GM19452 (cell line): ENCODE results near the gene EGR2.

Source experiments
- ATAC-seq: cut with Tn5 transposase; IDR thresholded peaks from one replicate; pipeline ENCODE4 v1.9.1; 2021; ENCODE audit not compliant: unreplicated experiment

EGR2 gene

DNA sequence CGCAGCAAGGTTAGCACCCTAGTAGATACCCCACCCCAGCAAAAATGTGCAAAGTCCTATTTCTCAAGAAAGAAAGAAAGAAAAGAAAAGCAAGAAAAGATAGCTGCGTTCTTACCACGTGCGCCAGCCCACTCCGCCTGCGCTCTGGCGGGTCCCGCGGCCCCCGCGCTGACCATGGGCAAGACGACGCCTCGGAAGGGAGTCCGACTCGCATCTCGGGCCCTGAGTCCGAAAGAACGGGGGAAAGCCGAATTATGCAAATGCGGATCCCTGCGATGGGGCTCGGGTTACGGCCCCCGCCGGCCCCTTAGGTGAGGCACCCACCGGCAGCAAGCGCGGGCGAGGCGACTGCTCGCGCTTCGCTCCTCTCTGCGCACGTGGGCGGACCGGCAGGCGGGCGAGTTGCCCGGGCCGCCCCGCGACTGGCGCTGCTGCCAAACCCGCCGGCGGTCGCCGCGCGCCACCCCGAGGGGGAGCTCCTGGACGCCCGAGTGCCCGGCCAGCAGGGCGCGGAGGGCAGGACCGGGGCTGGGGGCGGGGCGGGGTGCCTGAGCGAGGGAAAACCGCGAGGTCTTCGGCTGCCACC is 2.4 kb upstream of the EGR2 start:
- ATAC-seq = no peak

DNA sequence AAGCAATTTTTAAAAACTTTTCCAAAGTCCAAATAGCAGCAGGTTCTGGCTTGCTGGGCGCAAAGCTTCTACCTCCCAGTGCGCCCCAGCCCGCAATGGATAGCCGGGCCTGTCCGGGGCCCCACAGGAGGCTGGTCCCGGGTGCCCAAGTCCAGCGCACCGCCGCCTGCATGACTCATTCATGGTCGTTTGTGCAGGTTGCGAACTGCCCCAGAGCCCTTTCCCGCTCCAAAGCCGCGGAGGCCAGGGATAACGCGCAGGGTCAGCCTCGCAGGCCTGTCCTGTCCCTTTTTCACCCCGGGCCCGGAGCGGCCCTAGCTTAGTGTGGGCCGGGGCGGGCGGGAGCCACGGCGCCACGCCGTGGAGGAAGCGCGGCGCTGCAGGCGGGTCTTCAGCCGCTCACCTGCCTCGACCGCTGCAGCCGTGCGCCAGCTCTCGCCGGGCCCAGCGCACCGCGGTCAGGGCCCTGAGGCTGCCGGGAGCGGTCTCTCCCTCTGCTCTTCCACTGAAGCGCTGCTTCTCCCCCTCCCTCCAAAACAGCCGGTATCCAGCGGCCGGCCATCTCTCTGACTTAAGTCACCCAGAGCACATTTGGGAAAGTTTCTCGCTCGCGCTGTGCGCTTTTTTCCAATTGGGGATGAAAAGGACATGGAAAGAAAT is 1.7 kb upstream of the EGR2 start:
- ATAC-seq = peak; percentile 37

DNA sequence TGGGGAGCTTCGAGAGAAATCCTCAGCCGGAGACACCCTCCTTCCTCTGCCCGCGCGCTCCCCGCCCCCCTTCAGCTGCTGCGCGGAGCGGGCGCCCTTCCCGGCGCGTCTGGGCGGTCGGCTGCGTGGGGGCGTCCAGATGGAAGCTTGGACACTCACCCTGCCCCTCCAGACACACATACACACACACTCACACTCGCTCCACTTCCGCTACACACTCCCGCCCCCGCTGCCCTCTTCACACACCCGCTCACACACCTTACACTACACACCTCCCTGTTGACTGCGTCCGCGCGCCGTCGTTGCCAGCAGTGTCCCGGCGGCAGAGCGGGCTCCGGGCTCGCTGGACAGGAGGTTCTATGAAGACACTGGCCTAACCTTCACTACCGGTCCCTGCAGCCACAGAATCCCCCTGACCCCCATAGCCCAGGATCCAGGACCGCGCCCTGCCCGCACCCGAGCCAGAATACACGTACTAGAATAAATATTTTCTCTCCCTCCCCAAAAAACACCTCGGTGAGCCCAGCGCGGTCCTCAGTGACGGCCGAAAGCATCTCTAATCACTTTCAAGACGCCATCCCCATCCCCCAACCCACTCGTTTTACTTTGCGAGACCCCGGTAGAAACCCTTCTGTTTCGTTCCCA is 1.1 kb upstream of the EGR2 start:
- peak; percentile 15 for ATAC-seq

DNA sequence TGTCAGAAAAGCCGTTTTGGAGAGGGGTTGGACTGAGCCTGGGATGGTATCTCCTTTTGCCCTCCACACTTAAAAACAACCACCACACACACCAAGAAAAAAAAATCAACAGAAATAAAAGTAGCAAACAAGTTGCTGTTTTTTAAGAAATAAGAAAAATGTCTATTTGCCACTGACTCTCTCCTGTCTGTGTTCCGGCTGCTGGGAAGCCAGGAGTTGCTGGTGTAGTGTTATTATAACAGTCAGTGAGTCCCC is 163 bp downstream of the EGR2 start:
- ATAC-seq = no peak

DNA sequence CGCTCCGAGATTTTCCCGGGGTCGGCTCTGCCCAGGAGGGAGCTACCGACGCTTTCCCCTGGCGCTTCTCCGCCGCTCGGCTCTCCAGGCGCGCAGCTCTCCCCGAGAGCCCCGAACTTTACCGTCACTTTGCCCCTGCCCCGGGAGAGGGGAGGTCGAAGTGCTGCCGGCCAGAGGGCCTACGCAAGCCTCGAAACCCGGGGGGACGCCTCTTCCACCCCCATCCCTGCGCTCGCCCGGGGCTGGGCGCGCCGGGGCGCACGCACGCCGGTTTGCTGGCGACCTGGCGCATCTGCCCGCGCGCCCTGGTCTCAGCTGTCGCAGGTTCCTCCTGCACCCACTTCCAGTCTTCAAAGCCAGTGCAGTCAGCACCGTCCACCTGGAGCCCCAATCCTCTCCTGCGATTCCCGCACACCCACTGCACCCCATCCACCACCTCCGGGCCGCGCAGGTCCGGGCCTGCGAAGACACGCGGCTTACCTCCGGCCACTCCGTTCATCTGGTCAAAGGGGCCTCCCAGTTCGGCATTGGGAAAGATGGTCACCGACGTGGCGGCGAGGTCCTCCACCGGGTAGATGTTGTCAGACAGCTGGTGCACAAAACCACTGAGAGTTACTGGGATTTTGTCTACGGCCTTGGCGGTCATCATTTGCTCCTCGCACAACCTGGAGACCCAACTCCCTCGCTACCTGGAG is 638 bp downstream of the EGR2 start:
- no peak for ATAC-seq

DNA sequence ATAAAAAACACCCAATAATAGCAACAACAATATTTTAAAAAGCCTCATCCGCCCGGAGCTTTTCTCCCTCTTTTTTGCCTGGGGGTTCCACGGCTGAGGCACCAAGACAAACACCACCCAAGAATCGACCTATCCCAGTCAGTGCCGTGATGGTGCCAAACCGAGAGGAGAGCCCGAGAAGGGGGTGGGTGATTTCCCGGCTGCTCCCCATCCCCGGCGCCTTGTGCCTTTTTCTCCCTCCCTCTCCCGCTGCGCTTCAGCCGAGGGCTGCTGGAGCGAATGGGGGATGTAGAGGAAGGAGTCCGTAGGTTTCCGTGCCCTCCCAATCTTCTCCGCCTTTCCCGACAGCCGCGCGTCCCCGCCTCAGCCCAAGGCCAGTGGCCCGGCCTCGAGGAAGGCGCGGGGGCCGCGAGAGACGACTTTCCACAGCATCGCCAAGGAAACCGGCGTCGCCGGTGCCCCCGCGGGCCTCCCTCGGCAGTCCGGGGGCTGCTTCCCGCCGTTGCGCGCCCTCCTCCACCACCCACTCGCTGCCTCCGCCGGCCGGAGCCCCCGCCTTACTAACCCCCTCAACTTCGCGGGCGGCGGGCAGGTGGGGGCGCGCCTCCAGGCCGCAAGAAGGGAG is 1.3 kb downstream of the EGR2 start:
- ATAC-seq = no peak

DNA sequence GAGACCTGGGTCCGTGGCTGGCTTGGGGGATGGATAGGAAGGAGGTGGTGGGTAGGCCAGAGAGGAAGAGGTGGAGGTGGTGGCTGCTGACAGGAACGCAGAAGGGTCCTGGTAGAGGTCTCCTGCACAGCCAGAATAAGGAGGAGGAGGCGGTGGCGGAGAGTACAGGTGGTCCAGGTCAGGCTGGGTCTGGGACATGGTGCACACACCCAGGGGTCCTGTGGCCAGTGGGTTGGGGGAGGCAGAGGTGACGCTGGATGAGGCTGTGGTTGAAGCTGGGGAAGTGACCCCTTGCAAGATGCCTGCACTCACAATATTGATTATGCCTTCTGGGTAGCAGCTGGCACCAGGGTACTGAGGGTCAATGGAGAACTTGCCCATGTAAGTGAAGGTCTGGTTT is 2.2 kb downstream of the EGR2 start:
- no peak for ATAC-seq

DNA sequence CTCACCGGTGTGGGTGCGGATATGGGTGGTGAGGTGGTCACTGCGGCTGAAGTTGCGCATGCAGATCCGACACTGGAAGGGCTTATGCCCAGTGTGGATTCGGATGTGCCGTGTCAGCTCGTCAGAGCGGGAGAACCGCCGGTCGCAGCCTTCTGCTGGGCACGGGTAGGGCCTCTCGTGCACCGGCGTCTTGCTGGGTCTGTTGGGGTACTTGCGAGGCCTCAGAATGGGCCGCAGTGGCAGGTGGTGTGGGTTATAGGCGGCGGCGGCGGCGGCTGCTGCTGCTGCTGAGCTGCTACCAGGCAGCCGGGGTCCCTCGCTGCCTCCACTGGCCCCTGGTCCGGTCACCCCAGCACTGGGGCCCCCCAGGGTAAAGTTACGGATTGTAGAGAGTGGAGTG is 2.7 kb downstream of the EGR2 start:
- ATAC-seq = no peak

DNA sequence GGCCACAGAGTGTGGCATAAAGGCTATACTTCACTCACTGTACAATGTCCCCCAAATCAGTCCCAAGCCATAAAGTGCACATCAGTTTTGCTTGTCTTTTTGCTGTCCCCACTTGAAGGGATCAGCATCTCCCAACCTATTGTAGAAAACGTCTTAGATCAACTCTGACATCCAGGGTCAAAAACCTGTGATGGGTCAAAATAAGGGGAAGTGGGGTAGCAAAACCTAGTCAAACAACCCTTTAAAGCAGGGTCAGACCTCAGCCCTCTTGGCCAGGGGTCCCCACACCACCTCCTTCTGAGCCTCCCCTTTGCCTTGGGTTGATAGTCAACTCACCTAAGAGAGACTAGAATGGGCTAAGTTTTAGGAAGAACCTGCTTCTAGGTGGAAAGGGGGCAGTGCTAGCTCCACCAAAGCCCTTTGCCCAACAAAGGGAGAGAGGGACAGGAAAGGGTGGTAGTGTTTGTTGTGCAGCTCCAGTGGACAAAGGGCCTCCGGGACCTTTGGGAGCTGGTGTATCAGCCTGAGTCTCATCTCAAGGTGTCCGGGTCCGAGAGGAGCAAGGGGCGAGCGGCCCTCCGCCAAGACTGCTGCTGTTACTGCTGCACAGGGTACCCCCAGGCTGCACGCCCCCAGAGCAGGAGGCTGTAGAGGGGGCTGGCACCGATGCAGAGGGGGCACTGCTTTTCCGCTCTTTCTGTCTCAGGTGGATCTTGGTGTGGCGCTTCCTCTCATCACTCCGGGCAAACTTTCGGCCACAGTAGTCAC is 3.3 kb downstream of the EGR2 start:
- ATAC-seq = no peak

DNA sequence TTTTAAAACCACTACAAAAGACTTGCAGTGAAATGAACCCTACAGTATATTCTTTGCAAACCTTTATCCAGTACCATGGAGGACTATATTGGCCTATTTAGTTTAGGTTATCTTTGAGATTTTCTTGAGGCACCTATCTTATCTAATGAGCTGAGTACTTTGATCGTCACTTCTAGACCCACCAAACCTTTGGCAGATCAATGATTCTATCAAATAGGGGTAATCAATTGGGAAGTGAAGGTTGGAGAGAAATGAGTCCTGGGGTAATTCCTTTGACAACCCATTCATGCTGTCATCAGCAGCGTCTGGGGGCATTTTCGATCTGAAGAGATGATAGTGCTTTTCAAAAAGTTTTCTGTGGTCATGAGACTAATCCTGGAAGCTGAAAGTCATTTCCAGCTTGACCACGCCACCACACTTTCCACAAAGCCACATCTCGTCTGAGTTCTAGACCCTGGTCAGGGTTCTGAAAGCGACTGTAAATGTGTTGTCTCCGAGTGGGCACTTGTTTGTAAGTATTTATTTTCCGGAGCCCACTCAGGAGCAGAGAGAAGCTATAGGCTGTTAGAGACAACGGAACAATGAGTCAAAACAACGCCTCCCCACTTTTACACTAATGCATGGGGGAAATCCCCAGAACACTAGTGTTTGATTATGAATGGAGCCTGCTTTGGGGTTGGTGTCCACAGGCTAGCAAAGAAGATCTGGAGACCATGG is 4.8 kb downstream of the EGR2 start:
- peak; percentile 33 for ATAC-seq

DNA sequence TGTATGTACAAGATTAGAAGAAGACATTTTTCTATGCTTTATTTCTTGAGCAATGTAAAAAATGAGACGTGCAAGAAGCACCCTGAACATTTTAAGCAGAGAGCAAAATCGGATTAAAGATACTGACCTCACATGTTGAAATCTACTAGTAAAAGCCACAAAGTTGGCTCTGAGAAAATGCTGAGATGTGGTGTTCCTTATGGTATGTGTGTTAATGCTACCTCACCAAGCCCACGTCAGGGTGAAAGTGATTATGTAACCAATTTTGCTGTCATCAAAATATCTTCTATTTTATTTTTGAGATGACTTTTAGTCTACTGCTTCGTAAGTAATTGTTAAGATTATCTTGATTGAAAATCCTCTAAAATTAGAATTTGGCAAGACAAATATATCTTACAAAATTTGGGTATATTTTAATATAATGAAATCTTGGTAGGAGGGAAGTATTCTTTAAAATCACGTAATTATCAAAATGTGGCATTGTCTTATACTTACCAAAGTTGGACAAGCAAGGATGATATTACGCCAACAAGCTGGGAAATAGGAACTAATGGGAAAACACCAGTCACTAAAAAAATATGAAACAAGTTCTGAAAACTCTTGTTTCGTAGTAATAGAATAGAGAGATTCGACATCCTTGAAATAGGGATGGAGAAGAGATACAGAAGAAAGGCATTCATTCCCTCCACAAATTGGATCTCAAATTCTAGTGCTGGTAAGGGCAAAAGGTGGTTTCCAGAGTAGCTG is 5.8 kb downstream of the EGR2 start:
- no peak for ATAC-seq

DNA sequence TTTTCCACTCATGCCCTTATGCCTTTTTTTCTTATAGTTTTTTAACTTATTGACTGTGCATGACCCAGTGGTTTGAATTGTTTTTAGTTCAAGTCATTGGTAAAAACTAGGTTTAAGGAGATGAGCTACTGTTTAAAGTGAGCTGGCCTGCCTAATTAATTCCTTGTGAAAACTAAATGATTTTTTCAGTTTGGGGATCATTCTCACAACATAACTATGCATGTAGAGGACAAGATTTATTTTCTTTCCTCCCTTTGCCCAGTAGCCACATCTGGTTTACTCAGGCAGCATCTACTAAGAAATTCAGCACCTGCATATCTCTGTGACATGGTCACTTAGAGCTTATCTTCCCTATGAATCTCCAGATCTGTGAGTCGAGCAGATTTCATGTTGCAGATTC is 9.9 kb downstream of the EGR2 start:
- no peak for ATAC-seq

DNA sequence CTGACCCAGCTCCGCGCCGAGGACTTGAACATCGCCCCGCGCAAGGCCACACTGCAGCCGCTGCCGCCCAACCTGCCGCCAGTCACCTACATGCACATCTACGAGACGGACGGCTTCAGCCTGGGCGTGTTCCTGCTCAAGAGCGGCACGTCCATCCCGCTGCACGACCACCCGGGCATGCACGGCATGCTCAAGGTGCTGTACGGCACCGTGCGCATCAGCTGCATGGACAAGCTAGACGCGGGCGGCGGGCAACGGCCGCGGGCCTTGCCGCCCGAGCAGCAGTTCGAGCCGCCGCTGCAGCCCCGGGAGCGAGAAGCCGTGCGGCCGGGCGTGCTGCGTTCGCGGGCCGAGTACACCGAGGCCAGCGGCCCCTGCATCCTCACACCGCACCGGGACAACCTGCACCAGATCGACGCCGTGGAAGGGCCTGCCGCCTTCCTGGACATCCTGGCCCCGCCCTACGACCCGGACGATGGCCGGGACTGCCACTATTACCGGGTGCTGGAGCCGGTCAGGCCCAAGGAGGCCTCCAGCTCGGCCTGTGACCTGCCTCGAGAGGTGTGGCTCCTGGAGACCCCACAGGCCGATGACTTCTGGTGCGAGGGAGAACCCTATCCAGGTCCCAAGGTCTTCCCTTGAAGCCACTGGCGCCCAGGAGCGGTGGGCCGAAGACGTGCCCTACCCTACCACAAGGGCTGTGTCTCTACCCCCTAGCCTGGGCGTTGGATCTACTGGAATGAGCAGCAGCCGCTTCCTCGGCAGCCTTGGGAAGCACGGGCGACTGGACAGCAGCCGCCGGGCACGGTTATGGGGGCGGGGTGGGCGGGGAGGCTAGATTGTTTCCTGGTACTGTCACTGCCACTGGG is 10.7 kb downstream of the EGR2 start:
- ATAC-seq = peak; percentile 8

DNA sequence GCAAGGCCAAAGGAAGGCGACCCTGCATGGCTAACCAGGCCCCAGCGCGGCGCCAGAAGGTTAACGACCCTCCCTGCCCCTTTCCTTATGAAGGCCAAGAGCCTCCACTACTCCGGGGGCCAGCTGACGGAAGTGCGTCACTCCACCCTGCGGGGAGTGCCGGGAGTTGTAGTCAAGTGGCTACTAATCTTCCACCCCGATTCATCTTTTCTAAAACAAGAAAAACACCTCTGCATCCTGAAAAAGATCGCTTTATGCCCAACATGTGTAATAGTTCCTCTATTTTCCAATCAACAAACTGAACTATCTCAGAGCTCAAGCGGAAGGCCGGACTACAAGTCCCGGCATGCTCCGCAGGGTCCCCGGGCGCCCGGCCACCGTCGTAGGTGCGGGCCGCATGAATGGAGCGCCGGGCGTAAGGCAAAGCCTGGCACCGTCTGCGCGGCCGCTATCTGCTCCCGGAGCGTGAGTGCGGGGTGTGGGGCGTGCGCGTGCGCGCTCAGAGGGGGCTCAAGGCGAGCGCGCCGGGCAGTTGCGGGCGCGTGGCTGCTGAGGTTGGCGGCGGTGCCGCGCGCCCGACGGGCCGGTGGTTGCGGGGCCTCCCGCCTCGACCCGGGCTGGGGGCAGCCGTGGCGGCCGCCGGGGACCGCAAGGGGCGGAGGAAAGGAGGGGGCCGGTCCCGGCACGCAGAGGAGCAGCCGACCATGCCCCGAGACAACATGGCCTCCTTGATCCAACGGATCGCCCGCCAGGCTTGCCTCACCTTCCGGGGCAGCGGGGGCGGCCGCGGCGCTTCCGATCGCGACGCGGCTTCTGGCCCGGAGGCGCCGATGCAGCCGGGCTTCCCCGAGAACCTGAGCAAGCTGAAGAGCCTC is 11.6 kb downstream of the EGR2 start, which contains the start of gene ADO:
Gene ADO, plus strand, starts transcription at position 365 of the 875 bp plus-strand sequence. Its CDS starts 340 bp downstream, at position 705.
- ATAC-seq = peak; percentile 94

DNA sequence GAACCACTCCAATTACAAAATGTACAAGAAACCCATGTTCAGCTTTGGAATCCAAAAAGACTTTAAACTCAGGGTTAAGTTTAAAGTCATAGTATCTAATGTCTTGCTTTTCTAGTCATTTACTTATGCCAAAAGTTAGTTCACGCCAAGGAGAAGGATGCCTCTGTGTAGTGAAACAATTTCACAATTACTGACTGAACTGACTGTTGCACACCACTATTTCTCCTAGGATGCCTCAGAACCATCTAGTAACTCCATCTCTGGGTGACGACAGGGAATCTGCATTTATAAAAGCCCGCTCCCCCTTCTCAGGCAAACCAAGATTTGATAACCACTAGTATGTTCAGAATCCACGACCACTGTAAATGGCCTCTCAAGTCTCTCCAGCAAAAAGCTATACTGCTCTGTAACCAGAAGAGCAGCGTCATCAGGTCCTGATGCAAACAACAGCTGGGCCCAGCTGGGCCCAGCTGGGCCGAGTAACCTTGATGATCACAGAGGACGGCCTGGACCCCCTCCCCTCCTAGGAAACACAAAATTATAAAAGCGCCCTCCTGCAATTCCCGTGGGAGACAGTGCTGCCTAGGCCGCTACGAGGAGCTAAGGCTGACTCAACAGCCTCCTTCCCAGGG is 12.3 kb downstream of the EGR2 start:
- no peak for ATAC-seq

DNA sequence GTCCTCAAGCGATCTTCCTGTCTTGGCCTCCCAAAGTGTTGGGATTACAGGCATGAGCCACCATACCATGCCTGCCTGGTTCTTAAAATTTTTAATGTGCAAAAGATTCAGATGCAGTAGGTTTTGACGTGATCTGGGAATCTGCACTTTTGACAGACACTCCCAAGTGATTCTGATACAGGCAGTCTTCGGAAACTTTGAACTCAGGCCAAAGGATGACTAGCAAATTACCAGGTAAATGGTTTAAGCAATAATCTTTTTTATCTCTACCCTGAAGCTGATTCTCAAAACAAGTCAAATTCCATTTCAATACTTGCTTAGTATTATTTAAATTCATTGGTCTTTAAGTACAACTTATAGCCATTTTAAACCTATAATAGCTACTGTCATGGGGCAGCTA is 14.3 kb downstream of the EGR2 start:
- ATAC-seq = no peak

DNA sequence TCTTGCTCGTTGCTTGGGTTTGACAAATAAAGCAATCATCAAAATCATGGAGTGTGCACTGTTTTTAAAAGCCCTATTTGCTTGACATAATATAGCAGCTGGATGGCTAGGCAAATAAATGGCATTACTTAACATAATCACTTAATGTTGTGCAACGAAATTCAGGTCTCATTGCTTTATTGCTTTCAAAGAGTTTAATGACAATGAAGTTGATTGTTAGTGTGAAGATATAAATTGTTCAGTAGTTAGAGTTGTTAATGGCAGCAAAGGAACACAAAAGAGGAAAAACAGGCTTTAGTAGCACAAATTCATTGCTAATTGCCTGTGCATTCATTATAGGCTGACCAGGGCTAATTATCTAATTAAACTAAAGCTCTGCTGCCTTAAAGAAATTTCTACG is 19.3 kb downstream of the EGR2 start:
- no peak for ATAC-seq
